B cell (primary cell): ENCODE data around the gene RIN3. TPM values are rescaled to one million over a fixed set of nuclear protein-coding genes. Genes with fewer than 3 reads are reported as not detected.
A peak's percentile ranks its signal among the peaks of the same experiment; 100 is the strongest.

Source experiments
- ATAC-seq: fragments of 200-7000 bp; cut with Tn5 transposase; one replicate; pipeline ENCODE4 v1.10.0; 2021; ENCODE audit warnings: low read depth, mild to moderate bottlenecking, moderate number of reproducible peaks, moderate library complexity
- CTCF ChIA-PET: fragments of 350-600 bp; sonication (Branson Sonifier 250); formaldehyde crosslinking; loops from one replicate; lab custom pipeline; 2021; ENCODE audit warnings: antibody characterized with exemption, inconsistent platforms; lab: Charles Lee
- POLR2A ChIA-PET: fragments of 350-600 bp; sonication (Branson Sonifier 250); formaldehyde crosslinking; loops from one replicate; lab custom pipeline; 2021; ENCODE audit warnings: antibody characterized with exemption; lab: Charles Lee
- DNase-seq: peaks from one replicate; pipeline ENCODE4 v3.0.0; 2013
- H2AFZ ChIP-seq: 2 replicates; pipeline ENCODE4 v1.6.1; 2012; ENCODE audit warnings: mild to moderate bottlenecking, low read depth, low read length; ENCODE audit not compliant: insufficient read depth, poor library complexity, severe bottlenecking
- H3K27ac ChIP-seq, 2 donors: 1 replicate in 1 of 2; 2 replicates in 1 of 2; pipeline ENCODE4 v1.5.1; 2012 to 2013; ENCODE audit warnings: low read length in 2 of 2, mild to moderate bottlenecking in 2 of 2, moderate library complexity in 1 of 2
- H3K27me3 ChIP-seq, 4 experiments: fragments of 200-600 bp in 1 of 4; sonication (generic) in 1 of 4; replicated peaks in 1 of 4; 1 replicate in 2 of 4; 2 replicates in 2 of 4; pipeline versions ENCODE4 v1.6.1 to v1.7.0; 2013 to 2016; ENCODE audit warnings: low read length in 3 of 4, mild to moderate bottlenecking in 2 of 4, mixed read lengths in 1 of 4, moderate library complexity in 1 of 4; ENCODE audit not compliant: insufficient read depth in 4 of 4, control insufficient read depth in 3 of 4; ENCODE audit errors: control extremely low read depth in 1 of 4
- H3K36me3 ChIP-seq, 2 experiments: replicated peaks in 1 of 2; 1 replicate in 1 of 2; 2 replicates in 1 of 2; pipeline versions ENCODE4 v1.6.1 to v1.7.1; 2013; ENCODE audit warnings: low read length in 1 of 2; ENCODE audit not compliant: insufficient read depth in 2 of 2, control insufficient read depth in 1 of 2; ENCODE audit errors: control extremely low read depth in 1 of 2, extremely low read depth in 1 of 2
- H3K4me1 ChIP-seq, 2 donors: fragments of 200-600 bp in 1 of 2; sonication (generic) in 1 of 2; 1 replicate in 1 of 2; 2 replicates in 1 of 2; pipeline versions ENCODE4 v1.5.1 to v1.6.1; 2013 to 2017; ENCODE audit warnings: low read length in 2 of 2; ENCODE audit not compliant: control insufficient read depth in 2 of 2, insufficient read depth in 2 of 2
- H3K4me2 ChIP-seq: replicated peaks from 2 replicates; pipeline ENCODE3; 2012; ENCODE audit warnings: mild to moderate bottlenecking, low read depth, low read length; ENCODE audit not compliant: poor library complexity, severe bottlenecking
- H3K4me3 ChIP-seq, 5 experiments: fragments of 200-600 bp in 1 of 5; sonication (generic) in 1 of 5; 1 replicate in 3 of 5; 2 replicates in 2 of 5; pipeline versions ENCODE4 v1.5.1 to v1.7.0; 2011 to 2016; ENCODE audit warnings: low read length in 4 of 5, mild to moderate bottlenecking in 4 of 5, low read depth in 2 of 5, control low read depth in 1 of 5, moderate library complexity in 1 of 5; ENCODE audit not compliant: insufficient read depth in 1 of 5; ENCODE audit errors: control extremely low read depth in 1 of 5, extremely low read depth in 1 of 5
- H3K79me2 ChIP-seq: fragments of 200-600 bp; sonication (generic); one replicate; pipeline ENCODE4 v1.6.0; 2016; ENCODE audit warnings: low read length; ENCODE audit not compliant: control insufficient read depth, insufficient read depth
- H3K9ac ChIP-seq: fragments of 200-600 bp; sonication (generic); 2 replicates; pipeline ENCODE4 v1.6.1; 2017; ENCODE audit warnings: mild to moderate bottlenecking, low read length, moderate library complexity
- H3K9me3 ChIP-seq, 3 donors: one replicate each; pipeline versions ENCODE4 v1.6.1 to v1.7.1; 2013; ENCODE audit warnings: low read length in 2 of 3; ENCODE audit not compliant: control insufficient read depth in 2 of 3, insufficient read depth in 1 of 3; ENCODE audit errors: control extremely low read depth in 1 of 3
- H4K20me1 ChIP-seq: 2 replicates; pipeline ENCODE4 v1.6.0; 2012; ENCODE audit warnings: mild to moderate bottlenecking, low read length; ENCODE audit not compliant: insufficient read depth, control insufficient read depth, poor library complexity, severe bottlenecking
- H3K27ac Mint-ChIP-seq: one replicate; pipeline ENCODE4 v1.8.0; 2021; ENCODE audit warnings: mixed read lengths
- H3K27me3 Mint-ChIP-seq: one replicate; pipeline ENCODE4 v1.8.0; 2021; ENCODE audit warnings: mixed read lengths
- H3K4me1 Mint-ChIP-seq: one replicate; pipeline ENCODE4 v1.8.0; 2021; ENCODE audit warnings: mixed read lengths
- H3K4me3 Mint-ChIP-seq: one replicate; pipeline ENCODE4 v1.8.0; 2021; ENCODE audit warnings: mixed read lengths
- H3K9me3 Mint-ChIP-seq: one replicate; pipeline ENCODE4 v1.8.0; 2022; ENCODE audit warnings: mixed read lengths; ENCODE audit not compliant: insufficient read depth
- EZH2 ChIP-seq: IDR thresholded peaks from 2 replicates; pipeline ENCODE4 v1.6.1; 2012; ENCODE audit warnings: borderline replicate concordance, low read depth, mild to moderate bottlenecking, moderate library complexity, low read length; ENCODE audit not compliant: insufficient read depth, poor library complexity, severe bottlenecking
- WGBS: methylation state at CpG from one replicate; pipeline ENCODE4 v1.1.5; 2013; ENCODE audit warnings: missing lambda C conversion rate; ENCODE audit not compliant: insufficient coverage; 5-methylcytosine and 5-hydroxymethylcytosine counted together
- intact Hi-C: fragments of 100-400 bp; cut with micrococcal nuclease; formaldehyde crosslinking; loops from one replicate; pipeline ENCODE4 v1.10.0; 2022
- polyA plus RNA-seq: library from polyadenylated mRNA; depleted of rRNA; stranded (reverse); fragments of >200 nt; gene quantifications from 2 replicates; pipeline ENCODE4 v1.2.3, GENCODE V29; 2012
- total RNA-seq, 2 donors: library from RNA; stranded (reverse); fragments of 120-200 nt in 1 of 2; gene quantifications; 1 replicate in 1 of 2; 2 replicates in 1 of 2; pipeline versions ENCODE4 v1.2.3 to v1.2.4, GENCODE V29; 2013 to 2022
- TF ChIP-seq, protein P1 (sequence below): fragments of 200-600 bp; IDR thresholded peaks from one replicate; pipeline ENCODE4 v1.8.0; 2022; ENCODE audit warnings: antibody characterized with exemption, mild to moderate bottlenecking

RIN3 gene
- total and polyA plus RNA-seq, 2 donors (not counting 1 experiment from before 2014, with no cell fraction given): 62.1 to 123 TPM

DNA sequence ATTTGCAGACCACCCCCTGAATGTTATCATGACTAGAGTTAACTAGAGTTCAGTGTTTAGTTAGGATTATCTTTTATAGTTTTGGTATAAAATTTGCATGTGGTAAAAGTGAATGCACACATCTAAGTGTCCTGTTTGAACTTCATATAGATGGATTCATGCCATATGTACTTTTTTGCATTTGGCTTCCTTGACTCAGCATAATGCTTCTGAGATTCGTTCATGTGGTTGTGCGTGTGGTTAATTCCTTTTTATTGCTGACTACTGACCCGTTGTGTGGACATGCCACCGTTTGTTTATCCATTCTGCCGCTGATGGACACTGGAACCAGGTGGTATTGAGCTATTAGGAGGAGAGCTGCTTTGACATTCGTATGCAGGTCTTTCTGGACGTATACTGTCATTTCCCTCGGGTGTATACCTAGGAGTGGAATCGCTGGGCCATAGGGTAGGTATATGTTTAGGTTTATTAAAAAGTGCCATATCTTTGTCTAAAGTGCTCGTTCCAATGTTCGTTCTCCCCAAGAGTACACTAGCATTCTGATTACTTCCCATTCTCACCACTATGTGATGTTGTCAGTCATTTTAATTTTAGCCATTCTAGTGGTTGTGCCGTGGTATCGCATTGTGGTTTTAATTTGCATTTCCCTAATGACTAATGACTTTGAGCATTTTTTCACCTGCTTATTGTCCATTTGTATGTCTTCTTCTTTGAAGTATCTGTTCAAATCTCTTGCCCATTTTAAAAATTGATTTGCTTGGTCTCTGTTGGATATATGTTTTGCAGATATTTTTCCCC, 37.7 kb downstream of the RIN3 start:
- WGBS: 33% methylated on average over 10 of the region's 13 CpGs
- peaks cover 0 to 3% (median 0%) of the 10 kb centered on the region in 3 donors for H3K9me3 ChIP-seq
- Mint-ChIP-seq H3K4me1 (peaks cover 38% of the 10 kb centered on the region), H3K27ac (no peak overlapping the region), H3K9me3 (no peaks in the 10 kb centered on the region), H3K27me3 (peaks cover 29% of the 10 kb centered on the region), H3K4me3 (peak overlapping the region; percentile 38)
- ATAC-seq (peak; percentile 74), DNase-seq (peak; percentile 78)
- peaks cover 0 to 1% of the 10 kb centered on the region in 2 experiments for H3K36me3 ChIP-seq
- peaks cover 39% of the 10 kb centered on the region for H3K79me2 ChIP-seq
- no peak overlapping the region for H3K27ac ChIP-seq
- peak overlapping the region; percentile 39 for H3K4me2 ChIP-seq
- intact Hi-C loops: loop anchor here (1.0 to 10.0 kb wide), 6 partner anchors 17 to 234 kb away; no protein-coding TSS in a partner anchor
- H3K4me1 ChIP-seq: peaks cover 36 to 38% of the 10 kb centered on the region in 2 donors
- no peak overlapping the region for H3K4me3 ChIP-seq
- TF ChIP-seq, protein P1, sequence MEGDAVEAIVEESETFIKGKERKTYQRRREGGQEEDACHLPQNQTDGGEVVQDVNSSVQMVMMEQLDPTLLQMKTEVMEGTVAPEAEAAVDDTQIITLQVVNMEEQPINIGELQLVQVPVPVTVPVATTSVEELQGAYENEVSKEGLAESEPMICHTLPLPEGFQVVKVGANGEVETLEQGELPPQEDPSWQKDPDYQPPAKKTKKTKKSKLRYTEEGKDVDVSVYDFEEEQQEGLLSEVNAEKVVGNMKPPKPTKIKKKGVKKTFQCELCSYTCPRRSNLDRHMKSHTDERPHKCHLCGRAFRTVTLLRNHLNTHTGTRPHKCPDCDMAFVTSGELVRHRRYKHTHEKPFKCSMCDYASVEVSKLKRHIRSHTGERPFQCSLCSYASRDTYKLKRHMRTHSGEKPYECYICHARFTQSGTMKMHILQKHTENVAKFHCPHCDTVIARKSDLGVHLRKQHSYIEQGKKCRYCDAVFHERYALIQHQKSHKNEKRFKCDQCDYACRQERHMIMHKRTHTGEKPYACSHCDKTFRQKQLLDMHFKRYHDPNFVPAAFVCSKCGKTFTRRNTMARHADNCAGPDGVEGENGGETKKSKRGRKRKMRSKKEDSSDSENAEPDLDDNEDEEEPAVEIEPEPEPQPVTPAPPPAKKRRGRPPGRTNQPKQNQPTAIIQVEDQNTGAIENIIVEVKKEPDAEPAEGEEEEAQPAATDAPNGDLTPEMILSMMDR: peak; percentile 76
- TF ChIP-seq EZH2: no peak
- no peak overlapping the region for H3K9ac ChIP-seq
- ChIA-PET CTCF (interaction anchor here (0.9 to 2.0 kb wide), 3 partner anchors 32 to 100 kb away, joined by 3 to 7 read pairs (median 3); no protein-coding TSS in a partner anchor), POLR2A (no interaction called here)
- peaks cover 0 to 17% (median 6%) of the 10 kb centered on the region in 4 experiments for H3K27me3 ChIP-seq
- H2AFZ ChIP-seq: no peak overlapping the region
- H4K20me1 ChIP-seq: peaks cover 57% of the 10 kb centered on the region

DNA sequence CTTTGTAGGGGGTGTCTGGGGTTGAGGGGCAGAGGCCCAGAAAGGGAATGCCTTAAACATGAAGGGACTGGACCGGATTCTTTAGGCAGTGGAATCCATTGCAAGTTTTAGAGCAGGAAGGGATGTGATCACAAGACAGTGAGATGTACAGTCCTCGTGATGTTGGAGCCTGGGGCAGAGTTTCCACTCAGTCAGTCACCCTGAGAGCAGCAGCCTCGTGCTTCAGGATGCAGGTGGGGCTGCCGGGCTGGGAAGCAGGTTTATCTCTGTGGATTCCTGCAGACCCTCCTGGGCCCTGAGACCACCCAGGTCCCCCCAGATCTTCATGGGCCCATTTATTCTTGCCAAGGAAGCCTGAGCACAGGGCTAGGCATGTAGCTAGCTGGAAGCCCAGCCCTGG, 38.5 kb downstream of the RIN3 start:
- TF ChIP-seq, protein P1: no peak
- no peak for TF ChIP-seq EZH2
- 28% methylated on average over 4 of the region's 4 CpGs for WGBS
- Histone ChIP-seq H3K4me1 (peaks cover 43 to 45% of the 10 kb centered on the region in 2 donors), H3K36me3 (peaks cover 0 to 7% of the 10 kb centered on the region in 2 experiments), H4K20me1 (peaks cover 52% of the 10 kb centered on the region), H3K9ac (no peak overlapping the region), H3K27me3 (peaks cover 0 to 17% (median 6%) of the 10 kb centered on the region in 4 experiments), H3K4me2 (peak overlapping the region; percentile 39), H2AFZ (no peak overlapping the region), H3K4me3 (no peak overlapping the region), H3K27ac (no peak overlapping the region), H3K9me3 (peaks cover 0 to 3% (median 0%) of the 10 kb centered on the region in 3 donors), H3K79me2 (peaks cover 42% of the 10 kb centered on the region)
- Mint-ChIP-seq H3K27ac (no peak overlapping the region), H3K27me3 (peaks cover 29% of the 10 kb centered on the region), H3K4me1 (peaks cover 46% of the 10 kb centered on the region), H3K9me3 (no peaks in the 10 kb centered on the region), H3K4me3 (peak overlapping the region; percentile 38)
- intact Hi-C loops: loop anchor here (10.0 kb wide), 2 partner anchors 63 to 233 kb away; no protein-coding TSS in a partner anchor
- POLR2A ChIA-PET: no interaction called here
- CTCF ChIA-PET: no interaction called here
- ATAC-seq (no peak), DNase-seq (no peak)
